ENCODE measurements around the gene CCR3. TPM values are rescaled to one million over a fixed set of nuclear protein-coding genes. Genes with fewer than 3 reads are reported as not detected.

CCR3 gene
- total and polyA plus RNA-seq, 2 experiments from 2014 or later, result not detected

DNA sequence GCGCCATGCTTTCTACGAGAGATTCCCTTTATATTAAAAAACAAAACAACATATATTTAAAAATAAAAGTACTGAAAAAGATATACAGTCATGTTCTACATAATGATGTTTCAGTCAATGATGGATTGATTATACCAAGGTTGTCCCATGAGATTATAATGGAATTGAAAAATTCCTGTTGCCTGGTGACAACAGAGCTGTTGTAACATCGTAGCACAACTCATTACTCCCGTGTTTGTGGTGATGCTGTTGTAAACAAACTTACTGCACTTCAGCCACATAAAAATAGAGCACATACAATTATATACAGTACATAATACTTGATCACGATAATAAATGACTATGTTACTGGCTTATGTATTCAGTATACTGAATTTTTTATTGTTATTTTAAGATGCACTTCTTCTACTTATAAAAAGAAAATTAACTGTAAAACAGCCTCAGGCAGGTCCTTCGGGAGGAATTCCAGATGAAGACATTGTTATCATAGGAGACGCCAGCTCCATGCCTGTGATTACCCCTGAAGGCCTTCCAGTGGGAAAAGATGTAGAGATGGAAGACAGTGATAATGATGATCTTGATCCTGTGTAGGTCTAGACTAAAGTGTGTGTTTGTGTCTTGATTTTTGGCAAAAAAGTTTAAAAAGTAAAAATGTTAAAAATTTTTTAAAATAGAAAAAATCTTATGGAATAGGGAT is 45.9 kb upstream of the CCR3 start:
- peaks cover 4% of the 10 kb centered on the region for H3K27me3 Mint-ChIP-seq (ENCODE audit: insufficient read depth, low read depth, poor library complexity)
- H3K9me3 Mint-ChIP-seq, result peaks cover 28% of the 10 kb centered on the region
- no peak for ATAC-seq

More for the DNA sequence above, 45.9 kb upstream of the CCR3 start:
- no peak overlapping the region; the same call in 2 of the 3 replicates for H3K4me3 Mint-ChIP-seq
- H2AFZ ChIP-seq, result no peak overlapping the region
- H3K4me1 ChIP-seq (ENCODE audit: insufficient read depth), result no peaks in the 10 kb centered on the region
- H3K27me3 ChIP-seq (ENCODE audit: insufficient read depth), result no peaks in the 10 kb centered on the region
- H3K4me3 ChIP-seq, result no peak overlapping the region
- no peak overlapping the region for H3K27ac Mint-ChIP-seq
- no peak for DNase-seq (ENCODE audit: low spot score)
- no peaks in the 10 kb centered on the region for H3F3A ChIP-seq (replicated peaks; ENCODE audit: low read depth)
- H3K4me2 ChIP-seq, result no peak overlapping the region
- TF ChIP-seq JUNB (IDR thresholded peaks at IDR 0.05; ENCODE audit: unreplicated experiment), result no peak
- TF ChIP-seq EZH2phosphoT487 (IDR thresholded peaks at IDR 0.05; ENCODE audit: unreplicated experiment), result no peak
- no peak for TF ChIP-seq ZNF331 (CRISPR knock-in tag; IDR thresholded peaks at IDR 0.05; ENCODE audit: low read depth)
- TF ChIP-seq, protein P1, sequence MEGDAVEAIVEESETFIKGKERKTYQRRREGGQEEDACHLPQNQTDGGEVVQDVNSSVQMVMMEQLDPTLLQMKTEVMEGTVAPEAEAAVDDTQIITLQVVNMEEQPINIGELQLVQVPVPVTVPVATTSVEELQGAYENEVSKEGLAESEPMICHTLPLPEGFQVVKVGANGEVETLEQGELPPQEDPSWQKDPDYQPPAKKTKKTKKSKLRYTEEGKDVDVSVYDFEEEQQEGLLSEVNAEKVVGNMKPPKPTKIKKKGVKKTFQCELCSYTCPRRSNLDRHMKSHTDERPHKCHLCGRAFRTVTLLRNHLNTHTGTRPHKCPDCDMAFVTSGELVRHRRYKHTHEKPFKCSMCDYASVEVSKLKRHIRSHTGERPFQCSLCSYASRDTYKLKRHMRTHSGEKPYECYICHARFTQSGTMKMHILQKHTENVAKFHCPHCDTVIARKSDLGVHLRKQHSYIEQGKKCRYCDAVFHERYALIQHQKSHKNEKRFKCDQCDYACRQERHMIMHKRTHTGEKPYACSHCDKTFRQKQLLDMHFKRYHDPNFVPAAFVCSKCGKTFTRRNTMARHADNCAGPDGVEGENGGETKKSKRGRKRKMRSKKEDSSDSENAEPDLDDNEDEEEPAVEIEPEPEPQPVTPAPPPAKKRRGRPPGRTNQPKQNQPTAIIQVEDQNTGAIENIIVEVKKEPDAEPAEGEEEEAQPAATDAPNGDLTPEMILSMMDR (conservative IDR thresholded peaks at IDR 0.05; ENCODE audit: low read depth in 2 of 2), result no peak
- TF ChIP-seq, protein P2, sequence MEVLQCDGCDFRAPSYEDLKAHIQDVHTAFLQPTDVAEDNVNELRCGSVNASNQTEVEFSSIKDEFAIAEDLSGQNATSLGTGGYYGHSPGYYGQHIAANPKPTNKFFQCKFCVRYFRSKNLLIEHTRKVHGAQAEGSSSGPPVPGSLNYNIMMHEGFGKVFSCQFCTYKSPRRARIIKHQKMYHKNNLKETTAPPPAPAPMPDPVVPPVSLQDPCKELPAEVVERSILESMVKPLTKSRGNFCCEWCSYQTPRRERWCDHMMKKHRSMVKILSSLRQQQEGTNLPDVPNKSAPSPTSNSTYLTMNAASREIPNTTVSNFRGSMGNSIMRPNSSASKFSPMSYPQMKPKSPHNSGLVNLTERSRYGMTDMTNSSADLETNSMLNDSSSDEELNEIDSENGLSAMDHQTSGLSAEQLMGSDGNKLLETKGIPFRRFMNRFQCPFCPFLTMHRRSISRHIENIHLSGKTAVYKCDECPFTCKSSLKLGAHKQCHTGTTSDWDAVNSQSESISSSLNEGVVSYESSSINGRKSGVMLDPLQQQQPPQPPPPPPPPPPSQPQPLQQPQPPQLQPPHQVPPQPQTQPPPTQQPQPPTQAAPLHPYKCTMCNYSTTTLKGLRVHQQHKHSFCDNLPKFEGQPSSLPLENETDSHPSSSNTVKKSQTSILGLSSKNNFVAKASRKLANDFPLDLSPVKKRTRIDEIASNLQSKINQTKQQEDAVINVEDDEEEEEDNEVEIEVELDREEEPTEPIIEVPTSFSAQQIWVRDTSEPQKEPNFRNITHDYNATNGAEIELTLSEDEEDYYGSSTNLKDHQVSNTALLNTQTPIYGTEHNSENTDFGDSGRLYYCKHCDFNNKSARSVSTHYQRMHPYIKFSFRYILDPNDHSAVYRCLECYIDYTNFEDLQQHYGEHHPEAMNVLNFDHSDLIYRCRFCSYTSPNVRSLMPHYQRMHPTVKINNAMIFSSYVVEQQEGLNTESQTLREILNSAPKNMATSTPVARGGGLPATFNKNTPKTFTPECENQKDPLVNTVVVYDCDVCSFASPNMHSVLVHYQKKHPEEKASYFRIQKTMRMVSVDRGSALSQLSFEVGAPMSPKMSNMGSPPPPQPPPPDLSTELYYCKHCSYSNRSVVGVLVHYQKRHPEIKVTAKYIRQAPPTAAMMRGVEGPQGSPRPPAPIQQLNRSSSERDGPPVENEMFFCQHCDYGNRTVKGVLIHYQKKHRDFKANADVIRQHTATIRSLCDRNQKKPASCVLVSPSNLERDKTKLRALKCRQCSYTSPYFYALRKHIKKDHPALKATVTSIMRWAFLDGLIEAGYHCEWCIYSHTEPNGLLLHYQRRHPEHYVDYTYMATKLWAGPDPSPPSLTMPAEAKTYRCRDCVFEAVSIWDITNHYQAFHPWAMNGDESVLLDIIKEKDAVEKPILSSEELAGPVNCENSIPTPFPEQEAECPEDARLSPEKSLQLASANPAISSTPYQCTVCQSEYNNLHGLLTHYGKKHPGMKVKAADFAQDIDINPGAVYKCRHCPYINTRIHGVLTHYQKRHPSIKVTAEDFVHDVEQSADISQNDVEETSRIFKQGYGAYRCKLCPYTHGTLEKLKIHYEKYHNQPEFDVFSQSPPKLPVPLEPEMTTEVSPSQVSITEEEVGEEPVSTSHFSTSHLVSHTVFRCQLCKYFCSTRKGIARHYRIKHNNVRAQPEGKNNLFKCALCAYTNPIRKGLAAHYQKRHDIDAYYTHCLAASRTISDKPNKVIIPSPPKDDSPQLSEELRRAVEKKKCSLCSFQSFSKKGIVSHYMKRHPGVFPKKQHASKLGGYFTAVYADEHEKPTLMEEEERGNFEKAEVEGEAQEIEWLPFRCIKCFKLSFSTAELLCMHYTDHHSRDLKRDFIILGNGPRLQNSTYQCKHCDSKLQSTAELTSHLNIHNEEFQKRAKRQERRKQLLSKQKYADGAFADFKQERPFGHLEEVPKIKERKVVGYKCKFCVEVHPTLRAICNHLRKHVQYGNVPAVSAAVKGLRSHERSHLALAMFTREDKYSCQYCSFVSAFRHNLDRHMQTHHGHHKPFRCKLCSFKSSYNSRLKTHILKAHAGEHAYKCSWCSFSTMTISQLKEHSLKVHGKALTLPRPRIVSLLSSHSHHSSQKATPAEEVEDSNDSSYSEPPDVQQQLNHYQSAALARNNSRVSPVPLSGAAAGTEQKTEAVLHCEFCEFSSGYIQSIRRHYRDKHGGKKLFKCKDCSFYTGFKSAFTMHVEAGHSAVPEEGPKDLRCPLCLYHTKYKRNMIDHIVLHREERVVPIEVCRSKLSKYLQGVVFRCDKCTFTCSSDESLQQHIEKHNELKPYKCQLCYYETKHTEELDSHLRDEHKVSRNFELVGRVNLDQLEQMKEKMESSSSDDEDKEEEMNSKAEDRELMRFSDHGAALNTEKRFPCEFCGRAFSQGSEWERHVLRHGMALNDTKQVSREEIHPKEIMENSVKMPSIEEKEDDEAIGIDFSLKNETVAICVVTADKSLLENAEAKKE (CRISPR knock-in tag; IDR thresholded peaks at IDR 0.05), result no peak
- TF ChIP-seq CREB1 (CRISPR knock-in tag; IDR thresholded peaks at IDR 0.05; ENCODE audit: low read depth), result no peak
- TF ChIP-seq NANOG (IDR thresholded peaks at IDR 0.05; ENCODE audit: borderline replicate concordance), result no peak
- TF ChIP-seq STAT1 (IDR thresholded peaks at IDR 0.05; ENCODE audit: unreplicated experiment), result no peak
- no peak for TF ChIP-seq POLR2AphosphoS5 (IDR thresholded peaks at IDR 0.05; ENCODE audit: low read depth)
- TF ChIP-seq, protein P3, sequence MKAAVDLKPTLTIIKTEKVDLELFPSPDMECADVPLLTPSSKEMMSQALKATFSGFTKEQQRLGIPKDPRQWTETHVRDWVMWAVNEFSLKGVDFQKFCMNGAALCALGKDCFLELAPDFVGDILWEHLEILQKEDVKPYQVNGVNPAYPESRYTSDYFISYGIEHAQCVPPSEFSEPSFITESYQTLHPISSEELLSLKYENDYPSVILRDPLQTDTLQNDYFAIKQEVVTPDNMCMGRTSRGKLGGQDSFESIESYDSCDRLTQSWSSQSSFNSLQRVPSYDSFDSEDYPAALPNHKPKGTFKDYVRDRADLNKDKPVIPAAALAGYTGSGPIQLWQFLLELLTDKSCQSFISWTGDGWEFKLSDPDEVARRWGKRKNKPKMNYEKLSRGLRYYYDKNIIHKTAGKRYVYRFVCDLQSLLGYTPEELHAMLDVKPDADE (IDR thresholded peaks at IDR 0.05), result no peak
- no peak for TF ChIP-seq EZH2 (IDR thresholded peaks at IDR 0.05; ENCODE audit: low read depth, unreplicated experiment)
- no peak for TF ChIP-seq ZNF114 (CRISPR knock-in tag; IDR thresholded peaks at IDR 0.05)
- TF ChIP-seq, protein P4, sequence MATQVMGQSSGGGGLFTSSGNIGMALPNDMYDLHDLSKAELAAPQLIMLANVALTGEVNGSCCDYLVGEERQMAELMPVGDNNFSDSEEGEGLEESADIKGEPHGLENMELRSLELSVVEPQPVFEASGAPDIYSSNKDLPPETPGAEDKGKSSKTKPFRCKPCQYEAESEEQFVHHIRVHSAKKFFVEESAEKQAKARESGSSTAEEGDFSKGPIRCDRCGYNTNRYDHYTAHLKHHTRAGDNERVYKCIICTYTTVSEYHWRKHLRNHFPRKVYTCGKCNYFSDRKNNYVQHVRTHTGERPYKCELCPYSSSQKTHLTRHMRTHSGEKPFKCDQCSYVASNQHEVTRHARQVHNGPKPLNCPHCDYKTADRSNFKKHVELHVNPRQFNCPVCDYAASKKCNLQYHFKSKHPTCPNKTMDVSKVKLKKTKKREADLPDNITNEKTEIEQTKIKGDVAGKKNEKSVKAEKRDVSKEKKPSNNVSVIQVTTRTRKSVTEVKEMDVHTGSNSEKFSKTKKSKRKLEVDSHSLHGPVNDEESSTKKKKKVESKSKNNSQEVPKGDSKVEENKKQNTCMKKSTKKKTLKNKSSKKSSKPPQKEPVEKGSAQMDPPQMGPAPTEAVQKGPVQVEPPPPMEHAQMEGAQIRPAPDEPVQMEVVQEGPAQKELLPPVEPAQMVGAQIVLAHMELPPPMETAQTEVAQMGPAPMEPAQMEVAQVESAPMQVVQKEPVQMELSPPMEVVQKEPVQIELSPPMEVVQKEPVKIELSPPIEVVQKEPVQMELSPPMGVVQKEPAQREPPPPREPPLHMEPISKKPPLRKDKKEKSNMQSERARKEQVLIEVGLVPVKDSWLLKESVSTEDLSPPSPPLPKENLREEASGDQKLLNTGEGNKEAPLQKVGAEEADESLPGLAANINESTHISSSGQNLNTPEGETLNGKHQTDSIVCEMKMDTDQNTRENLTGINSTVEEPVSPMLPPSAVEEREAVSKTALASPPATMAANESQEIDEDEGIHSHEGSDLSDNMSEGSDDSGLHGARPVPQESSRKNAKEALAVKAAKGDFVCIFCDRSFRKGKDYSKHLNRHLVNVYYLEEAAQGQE (IDR thresholded peaks at IDR 0.05; ENCODE audit: unreplicated experiment), result no peak
- no peaks in the 10 kb centered on the region for H3K36me3 ChIP-seq (ENCODE audit: insufficient read depth)
- peaks cover 16% of the 10 kb centered on the region; the same call in 2 of the 3 replicates for H3K36me3 Mint-ChIP-seq (ENCODE audit: low read depth)
- no peaks in the 10 kb centered on the region for H3K9me2 ChIP-seq (ENCODE audit: insufficient read depth)
- H3K27ac ChIP-seq (ENCODE audit: low read depth), result no peak overlapping the region
- no peaks in the 10 kb centered on the region for H3K4me1 Mint-ChIP-seq
- no peaks in the 10 kb centered on the region for H4K20me1 ChIP-seq (replicated peaks; ENCODE audit: insufficient read depth)
- no peaks in the 10 kb centered on the region for H3K79me2 ChIP-seq (replicated peaks; ENCODE audit: insufficient read depth)
